Measurements from ENCODE around the gene KRT33A. TPM values are rescaled to one million over a fixed set of nuclear protein-coding genes. Genes with fewer than 3 reads are reported as not detected.
"Not testable (repeated sequence)": the region's sequence is repeated elsewhere in the genome, so short reads cannot be mapped to it uniquely, and the experiment has no call there.

KRT33A gene
- not detected in 2 replicates for total RNA-seq (2021)
- not detected for Bru-seq, nascent RNA
- BruChase-seq, experiment 1, labeled RNA remaining after a 2-hour chase = not detected
- not detected for BruChase-seq, experiment 2, labeled RNA remaining after a 6-hour chase
- long read RNA-seq = 0 reads

DNA sequence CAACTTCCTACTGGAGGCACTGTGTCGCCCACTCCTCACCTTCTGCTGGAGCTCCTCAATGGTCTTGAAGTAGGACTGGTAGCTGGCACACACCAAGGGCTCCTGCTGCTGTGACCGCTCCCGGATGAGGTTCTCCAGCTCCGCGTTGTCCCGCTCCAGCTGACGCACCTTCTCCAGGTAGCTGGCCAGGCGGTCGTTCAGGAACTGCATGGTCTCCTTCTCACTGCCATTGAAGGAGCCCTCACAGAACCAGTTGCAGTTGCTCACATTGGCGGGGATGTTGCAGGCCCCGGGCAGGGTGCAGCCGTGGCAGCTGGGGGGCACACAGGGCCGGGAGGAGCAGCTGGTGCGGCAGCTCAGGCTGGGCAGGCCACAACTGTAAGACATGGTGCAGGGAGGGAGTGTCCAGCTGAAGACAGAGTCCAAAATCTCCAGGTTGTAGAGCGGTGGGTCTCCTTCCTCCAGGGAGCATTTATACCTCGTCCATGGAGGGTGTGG is at the start of gene KRT33A:
Gene KRT33A (minus strand): TSS at position 448 of the 498 bp plus-strand sequence. CDS start 61 bp downstream, at position 387.
- H3K9me3 ChIP-seq (ENCODE audit: insufficient read depth, low read depth); POLR2A ChIA-PET (ENCODE audit: unreplicated experiment); H3K4me2 ChIP-seq; intact Hi-C loops (cut with micrococcal nuclease; ENCODE audit: unreplicated experiment); H3K27me3 ChIP-seq (ENCODE audit: insufficient read depth, low read depth); BruUV-seq (replicated peaks); H3K27ac ChIP-seq; H4K20me1 ChIP-seq (ENCODE audit: insufficient read depth); H3K9me2 ChIP-seq (ENCODE audit: insufficient read depth); H2AFZ ChIP-seq; DNase-seq; CTCF ChIA-PET; H3K4me3 ChIP-seq; H3K36me3 ChIP-seq (ENCODE audit: low read depth); H3K79me2 ChIP-seq (ENCODE audit: low read depth): not testable (repeated sequence)
- H3K4me1 ChIP-seq (replicated peaks; ENCODE audit: insufficient read depth) = peaks cover 23% of the 10 kb centered on the region
- H3F3A ChIP-seq (ENCODE audit: insufficient read depth, low read depth) = peaks cover 22% of the 10 kb centered on the region

DNA sequence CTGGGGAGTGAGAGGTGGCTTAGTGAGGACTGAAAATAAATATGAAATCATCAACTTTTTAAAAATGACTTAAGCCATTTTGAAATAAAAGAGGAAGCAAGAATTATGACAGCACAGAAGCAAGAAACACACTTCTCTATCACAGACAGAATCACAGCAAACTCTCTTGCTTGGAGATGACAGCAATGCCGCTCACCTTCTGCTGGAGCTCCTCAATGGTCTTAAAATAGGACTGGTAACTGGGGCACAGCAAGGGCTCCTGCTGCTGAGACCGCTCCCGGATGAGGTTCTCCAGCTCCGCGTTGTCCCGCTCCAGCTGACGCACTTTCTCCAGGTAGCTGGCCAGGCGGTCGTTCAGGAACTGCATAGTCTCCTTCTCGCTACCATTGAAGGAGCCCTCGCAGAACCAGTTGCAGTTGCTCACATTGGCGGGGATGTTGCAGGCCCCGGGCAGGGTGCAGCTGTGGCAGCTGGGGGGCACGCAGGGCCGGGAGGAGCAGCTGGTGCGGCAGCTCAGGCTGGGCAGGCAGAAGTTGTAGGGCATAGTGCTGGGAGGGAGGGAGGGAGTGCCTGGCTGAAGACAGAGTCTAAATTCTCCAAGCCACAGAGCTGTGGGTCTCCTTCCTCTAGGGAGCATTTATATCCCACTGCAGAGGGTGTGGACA is 46.5 kb upstream of the KRT33A start, which contains the start of gene KRT31:
Gene KRT31 (minus strand): TSS at position 613 of the 665 bp plus-strand sequence. CDS start 69 bp downstream, at position 544.
- H3K27ac ChIP-seq = no peak within 1 kb of the TSS
- BruUV-seq (replicated peaks) = no TSS peak

DNA sequence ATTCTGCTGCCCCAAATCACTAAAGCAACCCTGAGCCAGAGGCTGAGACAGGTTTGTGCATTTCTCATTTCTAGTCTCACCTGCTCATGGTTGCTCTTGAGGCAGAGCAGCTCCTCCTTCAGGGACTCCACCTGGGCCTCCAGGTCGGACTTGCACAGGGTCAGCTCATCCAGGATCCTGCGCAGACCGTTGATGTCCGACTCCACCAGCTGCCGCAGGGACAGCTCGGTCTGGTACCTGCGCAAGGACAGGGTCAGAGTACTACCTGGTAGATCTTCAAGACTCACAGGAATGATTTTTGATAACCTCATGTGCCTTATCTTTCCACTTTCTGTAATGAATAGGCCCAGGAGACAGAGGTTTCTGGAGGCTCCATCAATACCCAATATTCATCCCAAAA is 45.7 kb upstream of the KRT33A start:
- no peaks in the 10 kb centered on the region for H3K27me3 ChIP-seq (ENCODE audit: insufficient read depth, low read depth)
- H3K4me2 ChIP-seq = no peak overlapping the region
- H3K36me3 ChIP-seq (ENCODE audit: low read depth) = no peaks in the 10 kb centered on the region
- H3K9me3 ChIP-seq (ENCODE audit: insufficient read depth, low read depth) = no peaks in the 10 kb centered on the region
- H4K20me1 ChIP-seq (ENCODE audit: insufficient read depth) = no peaks in the 10 kb centered on the region
- no peak overlapping the region for H3K4me3 ChIP-seq
- no peak for DNase-seq
- intact Hi-C loops (cut with micrococcal nuclease; ENCODE audit: unreplicated experiment) = no loop called here
- H3K79me2 ChIP-seq (ENCODE audit: low read depth) = no peaks in the 10 kb centered on the region
- BruUV-seq (replicated peaks) = no TSS peak
- peaks cover 21% of the 10 kb centered on the region for H3K4me1 ChIP-seq (replicated peaks; ENCODE audit: insufficient read depth)
- no peaks in the 10 kb centered on the region; the same call in 1 of the 2 replicates for H3F3A ChIP-seq (ENCODE audit: insufficient read depth, low read depth)
- no peak overlapping the region for H3K27ac ChIP-seq
- ChIA-PET POLR2A (ENCODE audit: unreplicated experiment) (no interaction called here), CTCF (interaction anchor here (0.5 to 0.6 kb wide), 2 partner anchors 61 to 305 kb away, joined by 3 to 7 read pairs; no protein-coding TSS in a partner anchor)
- H2AFZ ChIP-seq = no peak overlapping the region
- no peak for TF ChIP-seq CTCF (conservative IDR thresholded peaks at IDR 0.05)
- TF ChIP-seq EZH2 (IDR thresholded peaks at IDR 0.05; ENCODE audit: low read depth) = no peak
- no peaks in the 10 kb centered on the region for H3K9me2 ChIP-seq (ENCODE audit: insufficient read depth)

More for the DNA sequence above, 46.5 kb upstream of the KRT33A start, which contains the start of gene KRT31:
- no peaks in the 10 kb centered on the region for H3K27me3 ChIP-seq (ENCODE audit: insufficient read depth, low read depth)
- intact Hi-C loops (cut with micrococcal nuclease; ENCODE audit: unreplicated experiment) = no loop called here
- H4K20me1 ChIP-seq (ENCODE audit: insufficient read depth) = no peaks in the 10 kb centered on the region
- H3F3A ChIP-seq (ENCODE audit: insufficient read depth, low read depth) = peaks cover under 1% of the 10 kb centered on the region; the same call in 1 of the 2 replicates
- CTCF ChIA-PET = interaction anchor here (0.5 kb wide), 1 partner anchor 304 kb away, joined by 7 read pairs; no protein-coding TSS in a partner anchor
- H3K4me3 ChIP-seq = no peak within 1 kb of the TSS
- H3K79me2 ChIP-seq (ENCODE audit: low read depth) = no peaks in the 10 kb centered on the region
- no peaks in the 10 kb centered on the region for H3K36me3 ChIP-seq (ENCODE audit: low read depth)
- H3K9me2 ChIP-seq (ENCODE audit: insufficient read depth) = no peaks in the 10 kb centered on the region
- H3K9me3 ChIP-seq (ENCODE audit: insufficient read depth, low read depth) = no peaks in the 10 kb centered on the region
- H2AFZ ChIP-seq = no peak within 1 kb of the TSS
- H3K4me2 ChIP-seq = no peak within 1 kb of the TSS
- peaks cover 18% of the 10 kb centered on the region for H3K4me1 ChIP-seq (replicated peaks; ENCODE audit: insufficient read depth)
- no peak for DNase-seq
- POLR2A ChIA-PET (ENCODE audit: unreplicated experiment) = no interaction called here
- TF ChIP-seq EZH2 (IDR thresholded peaks at IDR 0.05; ENCODE audit: low read depth) = no peak
- no peak for TF ChIP-seq CTCF (conservative IDR thresholded peaks at IDR 0.05)

All from PC-9 (cell line).